ENCODE measurements around the gene VNN1.
"Not testable (repeated sequence)": the region's sequence is repeated elsewhere in the genome, so short reads cannot be mapped to it uniquely, and the experiment has no call there.

Gene VNN1

GRCh38 chr6:132719736-132720448 is 6.0 kb upstream of the VNN1 start:
- no peak for DNase-seq

DNA sequence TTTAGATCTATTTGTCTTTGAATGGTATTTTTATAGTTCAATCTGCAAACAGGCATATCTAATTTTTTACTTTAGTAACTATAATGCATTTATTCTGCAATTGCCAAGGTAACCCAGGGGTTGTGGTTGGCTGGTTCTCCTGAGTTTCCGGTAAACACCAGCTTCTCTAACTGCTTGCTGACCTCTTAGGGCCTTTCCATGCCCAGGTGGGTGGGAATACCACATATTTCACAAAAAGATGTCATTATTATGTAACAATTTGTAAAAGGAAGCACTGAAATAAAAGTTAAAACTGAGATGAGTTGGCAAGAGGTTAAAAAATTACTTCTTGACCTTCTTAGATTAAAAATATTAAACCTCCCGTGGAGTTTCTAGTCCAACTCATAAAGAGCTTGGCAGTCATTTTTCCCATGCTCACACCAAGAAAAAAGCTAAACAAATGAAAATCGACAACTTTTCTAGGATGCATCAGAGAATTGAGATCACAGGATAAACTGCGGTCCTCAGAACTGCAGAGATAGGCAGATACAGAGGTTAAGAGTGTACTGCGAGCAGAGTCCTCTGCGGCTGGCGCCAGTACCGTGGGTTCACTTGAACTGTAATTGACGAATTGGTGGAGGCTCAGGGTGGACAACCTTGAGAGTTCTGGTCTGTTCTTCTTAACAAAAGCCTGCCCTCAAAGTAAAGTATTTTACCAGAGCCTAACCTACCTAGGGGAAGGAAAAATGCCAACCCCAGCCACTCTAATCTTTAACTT is 2.2 kb upstream of the VNN1 start:
- no peak for DNase-seq

DNA sequence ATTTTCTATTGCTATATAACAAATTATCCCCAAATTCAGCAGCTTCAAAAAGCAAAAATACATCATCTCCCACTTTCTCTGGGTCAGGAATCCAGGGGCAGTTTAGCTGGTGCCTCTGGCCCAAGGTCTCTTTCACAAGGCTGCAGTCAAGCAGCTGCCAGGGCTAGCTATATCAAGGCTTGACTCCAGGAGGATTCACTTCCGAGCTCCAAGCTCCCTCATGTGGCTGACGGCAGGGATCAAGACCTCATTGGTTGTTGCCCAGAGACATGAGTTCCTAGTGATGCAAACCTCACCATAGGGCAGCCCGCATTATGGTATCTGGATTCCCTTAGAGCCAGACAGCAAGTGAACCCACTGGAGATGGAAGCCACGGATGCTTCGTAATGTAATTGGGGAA is 1.3 kb upstream of the VNN1 start:
- peak in 10 of 14 donors; percentile 4 to 43 (median 22) for DNase-seq

DNA sequence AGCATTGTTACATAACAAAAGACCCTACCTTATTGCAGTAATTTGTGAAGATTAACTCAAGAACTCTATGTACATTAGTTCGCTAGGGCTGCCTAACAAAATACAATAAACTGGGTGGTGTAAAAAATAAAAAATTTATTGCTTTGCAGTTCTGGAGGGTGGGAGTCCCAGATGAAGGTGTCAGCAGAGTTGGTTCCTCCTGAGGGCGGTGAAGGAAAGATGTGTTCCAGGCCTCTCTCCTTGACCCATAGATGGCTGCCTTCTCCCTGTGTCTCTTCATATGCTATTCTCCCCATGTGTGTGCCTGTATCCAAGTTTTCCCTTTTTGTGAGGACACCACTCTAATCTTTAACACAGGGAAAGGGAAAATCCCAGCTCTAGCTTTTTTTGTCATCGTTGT is 305 bp upstream of the VNN1 start:
- no peak for DNase-seq

GRCh38 chr6:132712366-132712765 is 1.5 kb downstream of the VNN1 start:
- no peak for DNase-seq

DNA sequence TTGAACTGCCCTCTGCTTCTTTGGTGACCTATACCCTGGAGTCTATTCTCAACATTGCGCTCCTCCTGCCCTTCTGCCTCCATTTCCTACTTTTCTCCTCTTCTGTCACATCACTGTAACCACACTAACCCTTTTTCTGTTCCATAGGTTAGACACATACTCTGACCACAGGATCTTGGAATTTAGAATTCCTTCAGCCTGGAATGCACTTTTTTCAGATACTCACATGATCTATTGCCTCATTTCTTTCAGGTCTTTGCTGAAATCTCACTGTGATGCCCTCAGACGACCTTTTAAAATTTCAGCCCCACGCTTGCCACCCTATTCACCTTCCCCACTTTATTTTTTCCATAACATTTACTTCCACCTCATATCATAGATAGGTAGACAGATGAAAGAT is 5.1 kb downstream of the VNN1 start:
- no peak for DNase-seq

- DNase-seq = no peak
These were observed 5.9 kb downstream of the VNN1 start for GRCh38 chr6:132708002-132708401.

- DNase-seq = not testable (repeated sequence)
These were observed 7.1 kb downstream of the VNN1 start for GRCh38 chr6:132706756-132707155.

DNA sequence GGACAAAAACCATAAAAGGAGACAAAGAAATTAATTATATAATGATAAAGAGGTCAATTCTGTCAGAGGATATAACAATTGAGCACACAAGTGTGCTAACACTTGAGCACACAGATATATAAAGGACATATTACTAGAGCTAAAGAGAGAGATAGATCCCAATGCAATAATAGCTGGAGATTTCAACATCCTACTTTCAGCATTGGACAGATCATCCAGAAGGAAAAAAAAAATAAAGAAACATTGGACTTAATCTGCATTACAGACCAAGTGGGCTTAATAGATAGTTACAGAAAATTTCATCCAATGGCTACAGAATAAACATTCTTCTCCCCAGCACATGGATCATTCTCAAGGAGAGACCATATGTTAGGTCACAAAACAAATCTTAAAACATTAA is 9.9 kb downstream of the VNN1 start:
- no peak for DNase-seq

- no peak for DNase-seq
These were observed 15.2 kb downstream of the VNN1 start for GRCh38 chr6:132698608-132699007.

DNA sequence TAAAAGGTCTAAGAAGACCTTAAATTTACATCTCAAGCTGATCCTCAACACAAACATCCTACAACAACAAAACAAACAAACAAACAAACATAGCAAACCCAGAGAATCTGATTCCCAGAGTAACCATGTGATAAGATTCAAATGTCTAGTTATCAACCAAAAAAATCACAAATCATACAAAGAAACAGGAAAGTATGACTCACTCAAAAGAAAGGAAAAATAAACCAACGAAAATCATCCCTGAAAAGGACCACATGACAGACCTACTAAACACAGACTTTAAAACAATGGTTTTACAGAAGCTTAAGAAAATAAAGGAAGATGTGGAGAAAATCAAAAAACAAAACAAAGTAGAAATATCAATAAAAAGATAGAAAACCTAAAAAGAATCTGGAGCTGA is 18.1 kb downstream of the VNN1 start:
- DNase-seq = no peak

DNA sequence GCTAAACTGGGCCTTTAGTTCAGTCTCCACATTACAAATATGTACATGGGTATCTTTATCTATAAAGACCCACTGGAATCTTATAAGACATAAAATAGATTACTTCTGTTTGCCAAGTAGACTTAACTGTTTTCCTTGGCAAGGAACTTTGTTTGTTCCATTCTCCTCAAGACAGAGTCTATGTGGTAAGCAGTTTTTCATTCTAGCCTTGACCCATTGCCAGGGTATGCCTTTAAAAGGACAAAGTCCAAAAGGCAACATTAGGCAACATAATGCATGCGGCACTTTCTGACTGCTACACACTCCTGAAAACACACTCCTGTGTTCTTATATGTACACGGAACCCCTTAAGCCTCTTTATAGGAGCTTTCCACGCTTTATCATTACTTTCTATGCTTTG is 20.4 kb downstream of the VNN1 start:
- DNase-seq = no peak

DNA sequence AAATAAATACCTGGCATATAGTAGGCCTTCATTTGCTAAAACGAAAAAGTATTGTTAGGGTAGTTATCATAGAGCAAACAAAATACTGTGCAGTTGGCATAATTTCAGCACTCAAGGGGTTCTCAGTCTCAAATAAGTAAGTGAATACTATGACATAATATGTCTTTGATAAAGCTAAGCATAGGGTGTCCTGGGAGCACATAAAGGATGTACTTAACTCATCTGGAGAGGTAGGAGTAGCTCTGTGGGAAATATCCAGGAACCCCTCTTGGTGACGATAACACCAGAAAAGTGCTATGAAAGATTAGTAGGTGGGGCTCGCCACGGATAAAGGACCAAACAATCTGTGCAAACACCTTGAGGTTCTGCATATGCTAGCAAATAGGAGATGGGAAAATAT is 23.2 kb downstream of the VNN1 start:
- no peak for DNase-seq

DNA sequence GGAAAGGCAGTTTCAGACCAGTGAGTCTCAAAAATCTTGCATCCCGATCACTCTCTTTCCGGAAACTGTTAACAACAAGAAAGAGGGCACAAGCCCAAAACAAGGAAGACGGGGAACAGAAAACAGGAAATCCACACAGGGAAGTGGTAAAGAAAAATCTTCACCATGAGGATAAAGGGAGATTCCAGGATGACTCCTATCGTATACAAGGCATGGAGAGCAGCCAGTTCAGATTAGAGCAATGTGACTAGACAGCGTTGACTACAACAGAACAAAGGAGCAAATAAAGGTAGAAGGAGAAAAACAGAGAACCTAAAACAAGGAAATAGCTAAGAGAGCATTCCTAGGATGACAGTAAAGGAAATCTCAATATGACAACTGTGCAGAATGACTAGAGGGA is 26.5 kb downstream of the VNN1 start:
- DNase-seq = no peak

- no peak for DNase-seq
These were observed 27.3 kb downstream of the VNN1 start for GRCh38 chr6:132686531-132686930.

GRCh38 chr6:132685009-132685408 is 28.8 kb downstream of the VNN1 start:
- no peak for DNase-seq

- no peak for DNase-seq
These were observed 29.6 kb downstream of the VNN1 start for GRCh38 chr6:132684272-132684671.

DNA sequence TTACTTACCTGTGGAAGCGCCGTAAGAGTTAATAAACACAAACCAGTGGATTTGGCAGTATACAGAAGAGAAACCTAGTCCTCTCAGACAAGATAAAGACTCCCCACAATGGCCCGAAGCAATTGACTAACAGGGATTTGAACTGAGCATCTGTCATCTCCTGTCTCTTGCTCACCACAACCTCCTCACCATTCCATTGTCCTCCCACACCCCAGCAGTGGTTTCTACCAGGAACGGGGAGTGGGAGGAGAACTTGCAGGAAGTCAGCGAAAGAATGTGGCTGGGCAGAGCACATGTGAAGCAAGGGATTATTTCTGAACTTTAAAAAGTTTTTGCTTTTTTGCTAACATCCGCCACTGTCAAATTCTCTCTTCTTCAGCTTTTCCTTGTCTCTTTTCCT is 30.3 kb downstream of the VNN1 start:
- DNase-seq = no peak

GRCh38 chr6:132679094-132679493 is 34.8 kb downstream of the VNN1 start:
- not testable (repeated sequence) for DNase-seq

DNA sequence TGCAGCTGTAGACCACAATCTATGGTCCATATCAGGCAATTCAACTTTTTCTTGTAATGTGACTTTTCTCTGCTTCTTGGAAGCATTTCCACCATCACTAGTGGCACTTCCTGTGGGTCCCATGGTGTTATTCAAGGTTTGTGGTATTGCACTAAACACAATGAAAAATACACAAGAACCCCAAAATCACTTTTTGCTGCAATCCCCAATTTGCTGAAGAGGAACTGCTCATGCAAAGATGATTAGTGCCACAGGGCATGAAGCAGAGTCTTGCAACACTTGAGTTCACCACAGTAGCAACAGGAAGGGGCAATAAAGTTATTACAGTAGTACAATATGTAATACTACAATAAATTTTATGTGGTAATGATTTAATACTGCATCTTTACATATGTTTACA is 38.1 kb downstream of the VNN1 start:
- no peak for DNase-seq

DNA sequence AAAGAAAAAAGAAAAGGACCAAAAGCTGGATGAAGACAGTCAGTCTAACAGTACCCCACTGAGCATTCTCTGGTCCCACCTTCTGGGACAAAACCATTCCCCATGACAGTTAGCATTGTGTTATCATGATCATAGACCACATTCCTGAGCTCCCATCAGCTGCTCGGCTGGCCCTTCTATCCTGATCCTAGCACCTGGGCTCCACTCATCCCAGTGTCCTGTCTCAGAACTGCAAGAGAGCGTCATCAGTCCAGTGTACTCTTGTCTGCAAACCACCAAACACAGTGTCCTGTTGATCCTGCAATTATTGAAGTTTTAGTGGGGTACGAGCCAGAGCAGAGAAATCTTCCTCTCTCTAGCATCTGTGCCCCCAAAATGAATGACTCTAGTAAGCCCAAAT is 38.9 kb downstream of the VNN1 start:
- no peak for DNase-seq

DNA sequence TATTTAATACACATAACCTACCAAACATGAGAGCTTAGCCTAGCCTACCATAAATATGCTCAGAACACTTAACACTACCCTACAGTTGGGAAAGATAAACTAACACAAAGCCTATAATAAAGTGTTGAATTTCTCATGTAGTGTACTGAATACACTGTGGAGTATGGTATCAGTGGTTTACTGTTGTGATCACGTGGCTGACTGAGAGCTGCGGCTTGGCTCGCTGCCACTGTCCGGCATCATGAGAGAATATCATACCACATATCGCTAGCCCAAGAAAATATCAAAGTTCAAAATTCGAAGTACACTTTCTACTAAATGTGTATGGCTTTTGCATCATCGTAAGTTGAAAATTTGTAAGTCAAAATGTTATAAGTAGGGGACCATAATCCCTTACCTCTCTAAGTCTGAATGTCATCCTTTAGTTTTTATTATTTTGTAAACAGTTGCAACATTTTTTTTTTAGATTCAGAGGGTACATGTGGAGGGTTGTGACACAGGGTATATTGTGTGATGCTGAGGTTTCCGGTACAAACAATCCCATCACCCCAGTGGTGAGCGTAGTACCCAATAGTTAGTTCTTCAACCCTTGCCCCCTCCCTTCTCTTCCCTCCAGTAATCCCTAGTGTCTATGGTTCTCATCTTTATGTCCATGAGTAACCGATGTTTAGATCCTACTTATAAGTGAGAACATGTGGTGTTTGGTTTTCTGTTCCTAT is 40.3 kb downstream of the VNN1 start:
- DNase-seq = no peak

GRCh38 chr6:132671295-132671694 is 42.6 kb downstream of the VNN1 start:
- DNase-seq = no peak
